Right renal cortex interstitium (tissue), 3 donors: ENCODE measurements around the gene VAV3. TPM values are rescaled to one million over a fixed set of nuclear protein-coding genes. Genes with fewer than 3 reads are reported as not detected.

Experiments
- DNase-seq, 3 donors: peaks; one replicate each; pipeline ENCODE4 v3.0.0-alpha.2; 2013; ENCODE audit warnings: low read depth in 3 of 3, low spot score in 2 of 3
- polyA plus RNA-seq, 3 donors: library from polyadenylated mRNA; unstranded; fragments of 120-200 nt; gene quantifications; one replicate each; pipeline ENCODE4 v1.2.1, GENCODE V29; 2013; ENCODE audit not compliant: insufficient read length in 3 of 3

Gene VAV3
- polyA plus RNA-seq, 3 donors = 154 to 159 (median 158) TPM

- no peak for DNase-seq
Measured at GRCh38 chr1:107524301-107524700, 440.7 kb downstream of the VAV3 start.

GRCh38 chr1:107523736-107524135, 441.2 kb downstream of the VAV3 start:
- no peak for DNase-seq

- no peak for DNase-seq
Measured at GRCh38 chr1:107523061-107523460, 441.9 kb downstream of the VAV3 start.

Other genes starting within 250 kb of the VAV3 start
- gene SLC25A24, start 235.2 kb upstream of the VAV3 start, polyA plus RNA-seq = 10 to 100 TPM; 56.6 to 62.0 (median 59.7) TPM